Dermis lymphatic vessel endothelial cell (primary cell): ENCODE data around the gene ANKRD40. TPM values are rescaled to one million over a fixed set of nuclear protein-coding genes. Genes with fewer than 3 reads are reported as not detected.

Experiments used
- total RNA-seq: library from RNA; depleted of rRNA; stranded (reverse); fragments of >200 nt; gene quantifications from 2 replicates; pipeline ENCODE4 v1.2.1, GENCODE V29; 2014

Gene ANKRD40, protein sequence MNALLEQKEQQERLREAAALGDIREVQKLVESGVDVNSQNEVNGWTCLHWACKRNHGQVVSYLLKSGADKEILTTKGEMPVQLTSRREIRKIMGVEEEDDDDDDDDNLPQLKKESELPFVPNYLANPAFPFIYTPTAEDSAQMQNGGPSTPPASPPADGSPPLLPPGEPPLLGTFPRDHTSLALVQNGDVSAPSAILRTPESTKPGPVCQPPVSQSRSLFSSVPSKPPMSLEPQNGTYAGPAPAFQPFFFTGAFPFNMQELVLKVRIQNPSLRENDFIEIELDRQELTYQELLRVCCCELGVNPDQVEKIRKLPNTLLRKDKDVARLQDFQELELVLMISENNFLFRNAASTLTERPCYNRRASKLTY
- total RNA-seq: 30.9 and 35.8 TPM in 2 replicates

DNA sequence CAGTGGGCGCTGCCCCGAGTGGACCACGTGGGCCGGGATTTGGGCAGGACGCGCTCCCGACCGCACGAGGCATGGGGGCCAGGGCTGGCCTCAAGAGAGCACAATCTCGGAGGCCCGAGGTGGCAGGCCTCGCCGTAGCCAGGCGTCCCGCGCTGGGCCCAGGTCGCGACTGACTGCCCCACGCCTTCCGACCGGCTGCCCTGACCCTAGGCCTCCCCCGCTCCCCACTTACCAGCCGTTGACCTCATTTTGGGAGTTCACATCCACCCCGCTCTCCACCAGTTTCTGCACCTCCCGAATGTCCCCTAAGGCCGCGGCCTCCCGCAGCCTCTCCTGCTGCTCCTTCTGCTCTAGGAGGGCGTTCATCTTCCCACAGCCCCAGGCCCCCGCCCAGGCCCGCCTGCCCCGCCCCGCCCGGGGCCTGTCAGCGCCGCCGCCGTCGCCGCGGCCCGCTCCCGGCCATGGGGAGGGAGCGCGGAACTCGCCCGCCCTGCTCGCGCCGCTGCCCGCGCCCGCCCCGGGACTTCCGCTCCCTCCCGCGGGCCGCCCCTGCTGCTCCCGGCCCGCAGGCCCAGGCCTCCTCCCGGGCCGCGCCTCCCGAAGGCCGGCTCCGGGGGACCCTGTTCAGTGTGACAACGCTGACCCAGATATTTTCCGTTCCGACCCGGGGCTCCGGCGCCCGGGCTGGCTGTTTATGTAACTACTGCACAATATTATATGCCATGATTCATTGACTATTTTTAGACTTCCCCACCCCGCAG, at the start of gene ANKRD40:
Gene ANKRD40, minus strand, starts transcription at position 626 of the 761 bp plus-strand sequence. Its CDS starts 260 bp downstream, at position 366.

DNA sequence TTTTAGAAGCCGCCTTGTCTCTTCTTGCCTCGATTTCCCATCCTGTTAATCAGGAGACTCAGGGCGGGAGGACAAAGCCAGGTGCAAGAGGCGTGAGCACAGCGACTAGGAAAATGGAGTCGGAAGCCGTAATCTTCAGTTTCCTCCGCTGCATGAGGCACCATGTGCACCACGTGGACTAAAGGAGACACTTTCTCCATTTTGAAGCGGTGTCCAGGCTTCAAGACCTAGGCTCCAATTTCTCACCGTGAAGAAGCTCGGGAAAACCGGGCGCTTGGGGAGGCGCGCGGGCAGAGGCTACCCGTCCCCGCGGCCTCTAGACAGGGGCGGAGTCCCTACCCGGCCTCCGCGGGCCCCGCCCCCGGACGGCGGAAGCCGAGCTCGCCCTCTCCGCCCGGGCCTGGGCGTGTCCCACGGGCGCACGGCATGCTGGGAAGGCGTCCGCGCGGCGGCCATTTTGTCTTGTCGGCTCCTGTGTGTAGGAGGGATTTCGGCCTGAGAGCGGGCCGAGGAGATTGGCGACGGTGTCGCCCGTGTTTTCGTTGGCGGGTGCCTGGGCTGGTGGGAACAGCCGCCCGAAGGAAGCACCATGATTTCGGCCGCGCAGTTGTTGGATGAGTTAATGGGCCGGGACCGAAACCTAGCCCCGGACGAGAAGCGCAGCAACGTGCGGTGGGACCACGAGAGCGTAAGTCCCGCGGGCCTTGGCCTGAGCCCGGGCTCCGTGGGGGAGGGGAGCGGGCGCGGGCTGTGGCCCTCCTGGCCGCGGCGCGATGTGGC, 11.6 kb upstream of the ANKRD40 start, which contains the start of gene LUC7L3:
Gene LUC7L3, plus strand, starts transcription at position 460 of the 780 bp plus-strand sequence. Its CDS starts 130 bp downstream, at position 590.

Other genes starting within 250 kb of the ANKRD40 start
- not detected in 2 replicates for gene CHAD, start 239.0 kb downstream of the ANKRD40 start, total RNA-seq
- gene RSAD1, start 229.1 kb downstream of the ANKRD40 start, total RNA-seq: 15.0 and 16.5 TPM in 2 replicates
- 0.11 and 0.77 TPM in 2 replicates for gene MYCBPAP, start 199.5 kb downstream of the ANKRD40 start, total RNA-seq
- gene EPN3, start 175.2 kb downstream of the ANKRD40 start, total RNA-seq: under 0.01 TPM in 2 replicates
- 21.6 and 31.0 TPM in 2 replicates for gene SPATA20, start 160.7 kb downstream of the ANKRD40 start, total RNA-seq
- not detected in 2 replicates for gene CACNA1G, start 147.2 kb downstream of the ANKRD40 start, total RNA-seq
- gene ABCC3, start 73.0 kb downstream of the ANKRD40 start, total RNA-seq: 0.11 and 0.52 TPM in 2 replicates
- 16.8 and 23.6 TPM in 2 replicates for gene LUC7L3, start 11.7 kb upstream of the ANKRD40 start, total RNA-seq
- not detected in 2 replicates for gene ANKRD40CL, start 59.6 kb upstream of the ANKRD40 start, total RNA-seq
- not detected in 2 replicates for gene WFIKKN2, start 127.7 kb upstream of the ANKRD40 start, total RNA-seq
- gene TOB1, start 158.4 kb upstream of the ANKRD40 start, total RNA-seq: 2.9 and 11.7 TPM in 2 replicates